ENCODE results near the gene TP53TG5. TPM values are rescaled to one million over a fixed set of nuclear protein-coding genes. Genes with fewer than 3 reads are reported as not detected.

The TP53TG5 gene
- total and polyA plus RNA-seq, 2 experiments from 2014 or later = not detected

DNA sequence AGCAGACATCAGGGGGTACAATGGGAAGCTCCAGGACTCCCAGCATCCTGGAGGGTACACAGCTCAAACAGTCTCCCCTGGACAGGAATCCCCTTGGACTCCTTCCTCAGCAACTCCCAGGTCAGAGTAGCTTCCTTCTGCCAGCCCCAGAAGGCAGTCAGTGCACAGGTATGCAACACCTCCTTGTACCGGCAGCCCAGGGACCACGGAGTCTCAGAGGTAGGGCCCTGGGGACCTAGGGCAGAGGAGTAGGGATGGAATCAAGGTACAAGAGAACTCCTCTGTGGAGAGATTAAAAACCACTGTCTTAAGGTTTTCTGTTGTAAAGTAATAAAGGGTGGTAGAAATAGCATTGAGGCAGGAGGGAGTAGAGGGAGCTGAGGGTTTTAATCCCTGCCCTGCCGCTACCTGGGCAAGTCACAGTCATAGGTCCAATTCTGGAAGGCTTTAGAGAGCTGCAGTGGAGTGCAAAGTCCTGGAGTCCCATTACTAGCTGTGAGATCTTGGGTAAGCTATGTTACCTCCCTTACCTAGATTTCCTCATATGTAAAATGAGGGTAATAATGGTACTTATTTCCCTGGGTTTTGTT lies 7.5 kb downstream of the TP53TG5 start (continued):
- TF ChIP-seq, protein P1, sequence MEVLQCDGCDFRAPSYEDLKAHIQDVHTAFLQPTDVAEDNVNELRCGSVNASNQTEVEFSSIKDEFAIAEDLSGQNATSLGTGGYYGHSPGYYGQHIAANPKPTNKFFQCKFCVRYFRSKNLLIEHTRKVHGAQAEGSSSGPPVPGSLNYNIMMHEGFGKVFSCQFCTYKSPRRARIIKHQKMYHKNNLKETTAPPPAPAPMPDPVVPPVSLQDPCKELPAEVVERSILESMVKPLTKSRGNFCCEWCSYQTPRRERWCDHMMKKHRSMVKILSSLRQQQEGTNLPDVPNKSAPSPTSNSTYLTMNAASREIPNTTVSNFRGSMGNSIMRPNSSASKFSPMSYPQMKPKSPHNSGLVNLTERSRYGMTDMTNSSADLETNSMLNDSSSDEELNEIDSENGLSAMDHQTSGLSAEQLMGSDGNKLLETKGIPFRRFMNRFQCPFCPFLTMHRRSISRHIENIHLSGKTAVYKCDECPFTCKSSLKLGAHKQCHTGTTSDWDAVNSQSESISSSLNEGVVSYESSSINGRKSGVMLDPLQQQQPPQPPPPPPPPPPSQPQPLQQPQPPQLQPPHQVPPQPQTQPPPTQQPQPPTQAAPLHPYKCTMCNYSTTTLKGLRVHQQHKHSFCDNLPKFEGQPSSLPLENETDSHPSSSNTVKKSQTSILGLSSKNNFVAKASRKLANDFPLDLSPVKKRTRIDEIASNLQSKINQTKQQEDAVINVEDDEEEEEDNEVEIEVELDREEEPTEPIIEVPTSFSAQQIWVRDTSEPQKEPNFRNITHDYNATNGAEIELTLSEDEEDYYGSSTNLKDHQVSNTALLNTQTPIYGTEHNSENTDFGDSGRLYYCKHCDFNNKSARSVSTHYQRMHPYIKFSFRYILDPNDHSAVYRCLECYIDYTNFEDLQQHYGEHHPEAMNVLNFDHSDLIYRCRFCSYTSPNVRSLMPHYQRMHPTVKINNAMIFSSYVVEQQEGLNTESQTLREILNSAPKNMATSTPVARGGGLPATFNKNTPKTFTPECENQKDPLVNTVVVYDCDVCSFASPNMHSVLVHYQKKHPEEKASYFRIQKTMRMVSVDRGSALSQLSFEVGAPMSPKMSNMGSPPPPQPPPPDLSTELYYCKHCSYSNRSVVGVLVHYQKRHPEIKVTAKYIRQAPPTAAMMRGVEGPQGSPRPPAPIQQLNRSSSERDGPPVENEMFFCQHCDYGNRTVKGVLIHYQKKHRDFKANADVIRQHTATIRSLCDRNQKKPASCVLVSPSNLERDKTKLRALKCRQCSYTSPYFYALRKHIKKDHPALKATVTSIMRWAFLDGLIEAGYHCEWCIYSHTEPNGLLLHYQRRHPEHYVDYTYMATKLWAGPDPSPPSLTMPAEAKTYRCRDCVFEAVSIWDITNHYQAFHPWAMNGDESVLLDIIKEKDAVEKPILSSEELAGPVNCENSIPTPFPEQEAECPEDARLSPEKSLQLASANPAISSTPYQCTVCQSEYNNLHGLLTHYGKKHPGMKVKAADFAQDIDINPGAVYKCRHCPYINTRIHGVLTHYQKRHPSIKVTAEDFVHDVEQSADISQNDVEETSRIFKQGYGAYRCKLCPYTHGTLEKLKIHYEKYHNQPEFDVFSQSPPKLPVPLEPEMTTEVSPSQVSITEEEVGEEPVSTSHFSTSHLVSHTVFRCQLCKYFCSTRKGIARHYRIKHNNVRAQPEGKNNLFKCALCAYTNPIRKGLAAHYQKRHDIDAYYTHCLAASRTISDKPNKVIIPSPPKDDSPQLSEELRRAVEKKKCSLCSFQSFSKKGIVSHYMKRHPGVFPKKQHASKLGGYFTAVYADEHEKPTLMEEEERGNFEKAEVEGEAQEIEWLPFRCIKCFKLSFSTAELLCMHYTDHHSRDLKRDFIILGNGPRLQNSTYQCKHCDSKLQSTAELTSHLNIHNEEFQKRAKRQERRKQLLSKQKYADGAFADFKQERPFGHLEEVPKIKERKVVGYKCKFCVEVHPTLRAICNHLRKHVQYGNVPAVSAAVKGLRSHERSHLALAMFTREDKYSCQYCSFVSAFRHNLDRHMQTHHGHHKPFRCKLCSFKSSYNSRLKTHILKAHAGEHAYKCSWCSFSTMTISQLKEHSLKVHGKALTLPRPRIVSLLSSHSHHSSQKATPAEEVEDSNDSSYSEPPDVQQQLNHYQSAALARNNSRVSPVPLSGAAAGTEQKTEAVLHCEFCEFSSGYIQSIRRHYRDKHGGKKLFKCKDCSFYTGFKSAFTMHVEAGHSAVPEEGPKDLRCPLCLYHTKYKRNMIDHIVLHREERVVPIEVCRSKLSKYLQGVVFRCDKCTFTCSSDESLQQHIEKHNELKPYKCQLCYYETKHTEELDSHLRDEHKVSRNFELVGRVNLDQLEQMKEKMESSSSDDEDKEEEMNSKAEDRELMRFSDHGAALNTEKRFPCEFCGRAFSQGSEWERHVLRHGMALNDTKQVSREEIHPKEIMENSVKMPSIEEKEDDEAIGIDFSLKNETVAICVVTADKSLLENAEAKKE (CRISPR knock-in tag; IDR thresholded peaks at IDR 0.05) = no peak
- TF ChIP-seq, protein P2, sequence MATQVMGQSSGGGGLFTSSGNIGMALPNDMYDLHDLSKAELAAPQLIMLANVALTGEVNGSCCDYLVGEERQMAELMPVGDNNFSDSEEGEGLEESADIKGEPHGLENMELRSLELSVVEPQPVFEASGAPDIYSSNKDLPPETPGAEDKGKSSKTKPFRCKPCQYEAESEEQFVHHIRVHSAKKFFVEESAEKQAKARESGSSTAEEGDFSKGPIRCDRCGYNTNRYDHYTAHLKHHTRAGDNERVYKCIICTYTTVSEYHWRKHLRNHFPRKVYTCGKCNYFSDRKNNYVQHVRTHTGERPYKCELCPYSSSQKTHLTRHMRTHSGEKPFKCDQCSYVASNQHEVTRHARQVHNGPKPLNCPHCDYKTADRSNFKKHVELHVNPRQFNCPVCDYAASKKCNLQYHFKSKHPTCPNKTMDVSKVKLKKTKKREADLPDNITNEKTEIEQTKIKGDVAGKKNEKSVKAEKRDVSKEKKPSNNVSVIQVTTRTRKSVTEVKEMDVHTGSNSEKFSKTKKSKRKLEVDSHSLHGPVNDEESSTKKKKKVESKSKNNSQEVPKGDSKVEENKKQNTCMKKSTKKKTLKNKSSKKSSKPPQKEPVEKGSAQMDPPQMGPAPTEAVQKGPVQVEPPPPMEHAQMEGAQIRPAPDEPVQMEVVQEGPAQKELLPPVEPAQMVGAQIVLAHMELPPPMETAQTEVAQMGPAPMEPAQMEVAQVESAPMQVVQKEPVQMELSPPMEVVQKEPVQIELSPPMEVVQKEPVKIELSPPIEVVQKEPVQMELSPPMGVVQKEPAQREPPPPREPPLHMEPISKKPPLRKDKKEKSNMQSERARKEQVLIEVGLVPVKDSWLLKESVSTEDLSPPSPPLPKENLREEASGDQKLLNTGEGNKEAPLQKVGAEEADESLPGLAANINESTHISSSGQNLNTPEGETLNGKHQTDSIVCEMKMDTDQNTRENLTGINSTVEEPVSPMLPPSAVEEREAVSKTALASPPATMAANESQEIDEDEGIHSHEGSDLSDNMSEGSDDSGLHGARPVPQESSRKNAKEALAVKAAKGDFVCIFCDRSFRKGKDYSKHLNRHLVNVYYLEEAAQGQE (IDR thresholded peaks at IDR 0.05; ENCODE audit: unreplicated experiment) = no peak
- TF ChIP-seq CREB1 (CRISPR knock-in tag; IDR thresholded peaks at IDR 0.05; ENCODE audit: low read depth) = no peak

Measured in GM23338 (cell line).